Measurements from ENCODE around the gene ZNF473.

The ZNF473 gene

DNA sequence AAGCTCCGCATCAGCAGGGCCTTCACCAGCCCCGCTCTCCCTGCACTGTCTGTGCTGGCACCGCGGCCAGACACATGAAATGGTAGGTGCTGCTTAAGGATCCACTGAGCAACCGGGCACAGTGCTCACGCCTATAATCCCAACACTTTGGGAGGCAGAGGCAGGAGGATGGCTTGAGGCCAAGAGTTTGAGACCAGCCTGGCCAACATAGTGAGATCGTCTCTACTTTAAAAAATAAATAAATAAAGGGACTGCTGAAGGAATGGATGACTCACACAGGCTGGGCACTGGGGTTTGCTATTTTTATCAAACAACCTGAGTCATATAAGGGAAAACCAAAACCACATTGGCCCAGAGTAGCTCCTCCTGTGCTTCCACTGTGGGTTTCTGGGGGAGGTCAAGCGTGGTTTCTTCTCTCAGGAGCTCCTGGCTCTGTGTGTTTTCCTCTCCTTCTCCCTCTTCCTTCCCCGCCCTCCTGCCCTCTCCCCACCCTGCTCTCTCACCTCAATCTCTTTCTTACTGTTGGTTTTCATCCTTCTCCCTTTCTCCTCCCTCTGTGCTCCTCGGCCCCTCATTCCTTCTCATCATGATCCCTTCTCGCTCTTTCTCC lies 21.9 kb upstream of the ZNF473 start:
- DNase-seq = no peak

GRCh38 chr19:50005428-50005827 lies 20.4 kb upstream of the ZNF473 start:
- no peak for DNase-seq

- no peak for DNase-seq
Measured at GRCh38 chr19:50007170-50007569, 18.6 kb upstream of the ZNF473 start.

DNA sequence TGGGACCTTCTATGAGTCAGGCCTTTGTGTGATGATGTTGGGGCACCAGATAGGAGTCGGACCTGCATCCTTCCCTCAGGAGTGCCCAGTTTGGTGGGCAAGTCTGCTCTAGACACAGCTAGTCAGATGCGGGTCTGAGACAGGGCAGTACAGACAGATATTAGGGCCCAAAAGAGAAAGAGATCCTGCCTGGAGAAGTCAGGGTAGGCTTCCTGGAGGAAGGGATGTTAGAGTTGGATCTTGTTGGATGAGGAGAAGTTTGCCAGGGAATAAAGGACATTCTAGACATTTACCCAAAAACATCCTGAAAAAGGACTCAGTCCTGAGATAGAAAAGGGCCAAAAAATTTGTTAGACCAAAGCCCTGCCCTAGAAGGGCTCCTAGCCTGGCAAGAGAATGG lies 17.9 kb upstream of the ZNF473 start:
- no peak for DNase-seq

DNA sequence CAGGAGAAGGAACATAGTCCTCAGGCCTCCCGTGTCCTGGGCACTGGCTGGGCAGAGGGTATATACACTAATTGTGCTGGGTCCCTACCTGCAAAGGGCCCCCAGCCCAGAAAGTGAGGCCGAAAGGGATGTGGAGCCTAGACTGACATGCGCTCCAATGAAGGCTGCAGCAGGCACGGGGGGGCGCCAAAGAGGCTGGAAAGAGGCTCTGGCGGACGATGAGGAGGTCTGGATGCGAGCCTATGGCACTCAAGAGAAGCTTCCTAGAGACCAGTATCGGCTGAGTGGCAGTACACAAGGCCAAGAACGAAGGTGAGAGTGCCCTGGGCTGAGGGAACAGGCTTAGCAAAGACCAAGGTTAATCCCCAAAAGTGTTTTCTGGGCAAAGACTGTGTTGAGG lies 17.3 kb upstream of the ZNF473 start:
- DNase-seq = peak; percentile 12

GRCh38 chr19:50016225-50016807 lies 9.5 kb upstream of the ZNF473 start:
- DNase-seq = no peak

DNA sequence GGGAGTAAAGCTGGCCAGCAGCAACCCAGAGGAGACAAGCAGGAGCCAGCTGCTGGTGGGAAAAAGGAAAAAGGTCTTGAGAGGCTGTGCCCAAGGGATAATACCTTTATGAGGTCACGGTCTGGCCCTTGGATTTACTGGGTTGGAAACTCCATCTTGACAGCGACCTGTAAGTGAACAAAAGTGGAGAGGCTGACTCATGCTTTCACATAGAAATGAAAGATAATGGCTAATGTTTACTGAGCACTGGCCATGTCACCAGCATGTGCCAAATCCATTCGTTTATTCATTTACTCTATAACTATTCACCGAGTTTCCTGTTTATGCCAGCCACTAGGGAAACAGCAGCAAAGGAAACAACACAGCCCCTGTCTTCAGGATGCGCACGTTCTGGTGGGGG lies 5.3 kb upstream of the ZNF473 start:
- DNase-seq = no peak

GRCh38 chr19:50022823-50023222 lies 3.0 kb upstream of the ZNF473 start:
- no peak for DNase-seq

DNA sequence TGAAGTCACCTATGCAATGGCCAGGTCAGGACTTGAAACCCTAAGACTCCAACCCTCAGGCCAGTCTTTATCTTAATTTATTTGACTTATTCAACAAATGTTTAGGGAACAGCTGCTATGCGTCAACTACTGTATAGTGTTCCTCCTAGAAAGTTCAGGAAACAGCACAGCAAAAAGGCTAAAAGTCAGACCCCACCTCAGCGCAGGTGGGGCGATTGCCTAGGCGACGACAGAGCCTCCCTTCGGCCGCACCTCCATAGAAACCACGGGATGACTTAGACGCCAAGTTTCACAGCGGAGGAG lies 1.1 kb upstream of the ZNF473 start:
- DNase-seq = no peak

- peak; percentile 95 for DNase-seq
Measured at GRCh38 chr19:50025022-50025793, 597 bp upstream of the ZNF473 start, which contains the start of gene VRK3. Gene VRK3, minus strand, starts transcription at chr19:50025372. Its CDS starts 9,210 bp downstream, at chr19:50016162.

- no peak for DNase-seq
Measured at GRCh38 chr19:50026550-50026906, 723 bp downstream of the ZNF473 start.

DNA sequence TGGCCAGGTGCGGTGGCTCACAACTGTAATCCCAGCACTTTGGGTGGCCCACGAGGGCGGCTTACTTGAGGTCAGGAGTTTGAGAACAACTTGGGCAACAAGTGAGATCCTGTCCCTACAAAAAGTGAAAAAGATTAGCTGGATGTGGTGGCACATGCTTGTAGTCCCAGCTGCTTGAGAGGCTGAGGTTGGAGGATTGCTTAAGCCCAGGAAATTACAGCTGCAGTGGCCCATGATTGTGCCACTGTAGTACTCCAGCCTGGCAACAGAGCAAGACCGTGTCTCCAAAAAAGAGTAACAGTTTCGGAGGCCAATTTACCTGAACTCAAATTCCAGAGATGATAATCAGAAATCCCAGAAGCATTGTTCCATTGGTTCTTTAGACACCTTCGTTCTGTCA lies 4.4 kb downstream of the ZNF473 start:
- DNase-seq = no peak

- no peak for DNase-seq
Measured at GRCh38 chr19:50030937-50031336, 5.1 kb downstream of the ZNF473 start.

GRCh38 chr19:50036908-50037307 lies 11.1 kb downstream of the ZNF473 start:
- no peak for DNase-seq

DNA sequence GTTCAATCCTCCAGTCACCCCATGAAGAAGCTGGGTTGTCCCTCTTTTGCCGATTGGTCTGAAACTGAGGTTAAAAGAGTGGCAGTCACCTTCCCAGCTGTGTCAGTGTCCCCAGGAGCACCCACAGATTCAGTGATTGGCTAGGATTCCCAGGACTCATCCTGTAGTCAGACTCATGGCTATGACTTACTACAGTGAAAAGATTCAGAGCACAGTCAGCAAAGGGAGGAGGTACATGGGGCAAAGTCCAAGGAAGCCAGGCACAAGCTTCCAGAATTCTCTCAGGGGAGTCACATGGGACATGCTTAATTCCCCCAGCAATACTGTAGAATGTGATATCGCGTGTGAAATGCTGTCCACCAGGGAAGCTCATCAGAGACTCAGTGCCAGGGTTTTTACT lies 14.2 kb downstream of the ZNF473 start:
- no peak for DNase-seq

DNA sequence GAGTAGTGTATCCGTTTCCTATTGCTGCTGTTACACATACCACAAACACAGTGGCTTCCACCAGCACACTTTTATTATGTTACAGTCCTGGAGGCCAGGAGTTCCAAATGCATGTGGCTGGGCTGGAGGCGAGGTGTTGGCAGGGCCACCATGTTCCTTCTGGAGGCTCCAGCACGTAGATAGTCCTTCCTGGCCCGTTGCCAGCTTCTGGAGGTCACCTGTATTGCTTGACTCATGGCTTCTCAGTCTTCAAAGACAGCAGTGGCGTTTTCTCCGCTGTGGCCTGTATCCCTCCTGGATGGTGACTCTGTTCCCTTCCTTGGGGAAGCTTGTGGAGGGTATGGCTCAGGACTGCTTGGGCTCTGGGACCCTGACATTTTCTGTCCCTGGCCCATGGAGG lies 15.2 kb downstream of the ZNF473 start:
- no peak for DNase-seq

DNA sequence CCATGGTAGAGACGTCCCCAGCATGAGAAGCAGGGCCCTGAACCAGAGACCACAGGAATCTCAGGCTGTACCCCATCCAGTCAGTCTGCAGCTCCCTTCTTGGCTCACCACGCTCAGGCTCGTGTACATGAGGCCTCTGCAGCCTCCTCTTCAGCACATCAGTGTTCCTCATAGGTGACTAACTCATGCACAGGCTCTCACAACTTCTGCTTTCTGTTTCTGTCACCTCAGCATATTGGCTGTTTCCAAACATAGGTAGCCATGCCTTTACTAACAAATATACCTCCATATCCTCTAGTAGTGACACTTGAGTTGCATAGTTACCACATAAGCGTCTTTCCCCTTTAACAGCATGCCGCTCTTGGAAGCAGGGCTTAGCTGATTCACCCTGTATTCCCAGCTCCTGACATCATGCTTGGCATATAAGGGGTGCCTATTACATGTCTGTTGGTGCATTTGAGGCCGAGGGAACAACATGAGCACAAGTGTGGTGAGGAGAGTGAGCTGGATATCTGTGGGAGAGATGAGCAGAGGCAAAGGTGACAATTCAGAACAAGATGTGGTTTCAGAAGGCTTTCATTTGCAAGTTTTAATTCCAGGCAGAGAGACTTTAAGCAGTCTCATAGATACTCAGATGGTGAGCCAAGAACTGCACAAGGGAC lies 16.7 kb downstream of the ZNF473 start:
- DNase-seq = no peak

- no peak for DNase-seq
Measured at GRCh38 chr19:50043967-50044366, 18.2 kb downstream of the ZNF473 start.

DNA sequence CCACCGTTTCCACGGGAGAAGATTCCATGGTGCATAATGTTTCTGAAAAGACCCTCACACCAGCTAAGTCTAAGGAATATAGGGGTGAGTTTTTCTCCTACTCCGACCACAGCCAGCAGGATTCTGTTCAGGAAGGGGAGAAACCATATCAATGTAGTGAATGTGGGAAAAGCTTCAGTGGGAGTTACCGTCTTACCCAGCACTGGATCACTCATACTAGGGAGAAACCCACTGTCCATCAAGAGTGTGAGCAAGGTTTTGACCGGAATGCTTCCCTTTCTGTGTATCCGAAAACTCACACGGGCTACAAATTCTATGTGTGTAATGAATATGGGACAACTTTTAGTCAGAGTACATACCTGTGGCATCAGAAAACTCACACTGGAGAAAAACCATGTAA lies 19.1 kb downstream of the ZNF473 start:
- no peak for DNase-seq

DNA sequence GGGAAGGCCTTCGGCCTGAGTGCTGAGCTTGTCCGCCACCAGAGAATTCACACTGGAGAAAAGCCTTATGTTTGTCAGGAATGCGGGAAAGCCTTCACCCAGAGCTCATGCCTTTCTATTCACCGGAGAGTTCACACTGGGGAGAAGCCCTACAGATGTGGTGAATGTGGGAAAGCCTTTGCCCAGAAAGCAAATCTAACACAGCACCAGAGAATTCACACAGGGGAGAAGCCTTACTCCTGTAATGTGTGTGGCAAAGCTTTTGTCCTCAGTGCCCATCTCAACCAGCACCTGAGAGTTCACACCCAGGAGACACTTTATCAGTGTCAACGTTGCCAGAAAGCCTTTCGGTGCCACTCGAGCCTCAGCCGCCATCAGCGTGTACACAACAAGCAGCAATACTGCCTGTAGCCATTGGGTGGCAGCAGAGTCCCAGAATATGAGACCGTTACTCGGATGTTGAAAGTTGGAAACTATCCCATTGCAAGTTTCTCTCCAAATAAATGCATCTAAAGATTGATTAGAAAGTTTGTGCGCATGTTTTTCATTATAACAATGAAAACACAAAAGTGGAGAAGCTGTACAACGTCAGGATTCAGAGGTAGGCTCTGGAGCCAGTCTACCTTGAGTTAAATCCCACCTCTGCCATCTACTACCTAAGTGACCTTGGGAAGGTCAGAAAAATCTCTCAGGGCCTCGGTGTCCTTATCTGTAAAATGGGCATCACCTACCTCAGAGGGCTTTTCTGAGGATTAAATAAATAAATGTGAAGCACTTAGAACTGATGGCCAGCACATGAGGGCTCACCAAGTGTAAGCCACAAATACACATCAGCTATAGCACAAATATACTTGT lies 21.1 kb downstream of the ZNF473 start:
- peak; percentile 65 for DNase-seq

DNA sequence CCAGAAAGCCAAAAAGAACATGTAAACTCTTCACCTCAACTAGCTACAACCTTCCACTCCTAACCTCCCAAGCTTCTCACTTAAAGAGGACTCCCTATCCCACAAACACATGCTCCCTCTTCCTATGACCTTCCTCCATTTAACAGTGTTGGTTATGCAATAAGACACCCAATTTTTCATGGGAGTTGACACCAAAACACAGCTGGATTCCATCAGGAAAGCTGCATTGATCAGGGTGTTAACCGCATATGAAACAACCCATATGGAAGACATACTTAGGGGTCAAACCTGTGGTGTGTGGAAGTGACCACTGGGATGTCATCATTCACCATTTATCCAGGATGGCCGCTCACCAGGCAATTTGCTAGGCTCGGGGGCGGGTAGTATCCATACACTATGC lies 21.9 kb downstream of the ZNF473 start:
- no peak for DNase-seq

GRCh38 chr19:50050406-50051227 lies 24.8 kb downstream of the ZNF473 start:
- DNase-seq = peak; percentile 86
